Stimulated activated naive CD4-positive, alpha-beta T cell treated with Interleukin-2 at 50 U/mL for 16 hours (primary cell): ENCODE results near the gene TUBB2A.

Experiments used
- DNase-seq: peaks from one replicate; lab custom pipeline; 2025; lab: John Stamatoyannopoulos, UW

TUBB2A gene

DNA sequence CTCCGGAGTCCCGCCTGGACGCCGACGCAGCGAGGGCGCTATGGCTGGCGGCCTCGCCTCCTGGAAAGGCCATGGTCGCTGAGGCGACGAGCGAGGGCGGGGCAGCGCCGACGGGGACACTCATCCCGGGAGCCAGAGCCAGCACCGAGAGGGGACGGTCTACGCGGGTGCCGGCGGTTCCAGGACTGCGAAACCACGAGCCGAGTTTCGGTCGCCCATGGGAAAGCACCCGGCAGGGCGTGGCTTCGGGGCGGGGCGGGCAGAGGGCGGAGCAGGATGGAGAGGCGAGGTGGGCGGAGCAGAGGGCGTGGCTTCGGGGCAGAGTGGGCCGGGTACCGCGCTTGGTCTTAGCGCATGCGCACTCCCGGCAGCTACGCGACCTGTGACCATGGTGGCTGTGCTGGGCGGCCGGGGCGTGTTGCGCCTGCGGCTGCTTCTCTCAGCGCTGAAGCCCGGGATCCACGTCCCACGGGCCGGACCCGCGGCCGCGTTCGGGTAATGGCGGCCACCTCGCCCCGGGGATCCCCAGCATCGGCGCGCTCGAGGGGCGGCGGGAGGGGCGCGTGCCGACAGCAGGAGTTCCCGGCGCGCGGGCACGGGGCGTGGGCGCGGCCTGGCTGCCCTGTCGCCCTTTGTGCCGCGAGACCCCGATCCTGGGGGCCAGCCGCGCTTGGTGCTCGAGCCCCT lies 38.8 kb downstream of the TUBB2A start, which contains the start of gene BPHL:
Gene BPHL, plus strand, starts transcription at position 359 of the 687 bp plus-strand sequence. Its CDS starts 30 bp downstream, at position 389.
- peak; percentile 99 for DNase-seq

DNA sequence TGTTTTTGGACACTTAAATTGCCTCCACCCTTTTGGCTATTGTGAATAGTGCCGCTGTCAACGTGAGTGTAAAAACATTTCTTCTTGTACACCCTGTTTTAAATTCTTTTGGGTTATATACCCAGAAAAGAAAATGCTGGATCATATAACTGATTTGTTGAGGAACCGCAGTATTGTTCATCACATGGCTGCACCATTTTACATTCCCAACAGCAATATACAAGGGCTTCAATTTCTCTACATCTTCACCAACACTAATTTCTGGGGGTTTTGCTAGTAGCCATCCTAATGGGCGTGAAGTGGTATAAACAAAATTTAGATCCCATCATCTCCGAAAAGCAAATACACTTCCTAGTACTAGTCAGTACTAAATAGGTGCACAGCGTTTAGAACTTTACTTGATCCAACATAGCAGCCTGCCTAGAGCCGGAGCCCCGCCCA lies 39.4 kb downstream of the TUBB2A start:
- DNase-seq = no peak

DNA sequence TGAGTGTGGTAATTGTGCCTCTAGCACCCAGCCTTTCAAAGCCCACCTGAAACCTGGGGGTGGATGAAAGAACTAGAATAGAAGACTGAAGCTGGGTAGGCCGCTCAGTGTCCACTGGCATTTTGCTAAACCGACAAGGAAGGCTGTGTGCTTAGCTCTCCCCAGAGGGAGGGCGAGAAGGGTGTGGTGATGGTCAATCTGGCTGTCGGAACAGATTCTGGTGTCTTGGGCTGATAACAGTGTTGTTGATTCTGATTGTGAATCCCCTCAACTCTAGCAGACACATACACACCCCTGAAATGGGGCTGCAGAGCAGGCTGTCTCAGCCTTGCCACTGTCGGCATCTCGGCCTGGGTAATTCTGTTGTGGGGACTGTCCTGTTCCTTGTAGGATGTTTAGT lies 43.0 kb downstream of the TUBB2A start:
- DNase-seq = no peak

DNA sequence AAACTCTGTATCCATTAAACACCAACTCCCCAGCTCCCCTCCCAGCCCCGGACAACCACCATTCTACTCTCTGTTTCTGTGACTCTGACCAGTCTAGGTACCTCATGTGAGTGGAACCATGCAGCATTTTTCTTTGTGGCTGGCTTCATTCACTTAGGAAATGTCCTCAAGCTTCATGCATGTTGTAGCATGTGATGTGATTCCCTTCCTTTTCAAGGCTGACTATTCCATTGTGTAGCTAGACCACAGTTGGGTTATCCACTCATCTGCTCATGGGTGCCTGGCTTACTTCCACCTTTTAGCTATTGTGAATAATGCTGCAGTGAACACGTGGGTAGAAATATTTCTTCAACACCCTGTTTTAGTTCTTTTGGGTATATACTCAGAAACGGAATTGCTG lies 47.6 kb downstream of the TUBB2A start:
- DNase-seq = no peak

DNA sequence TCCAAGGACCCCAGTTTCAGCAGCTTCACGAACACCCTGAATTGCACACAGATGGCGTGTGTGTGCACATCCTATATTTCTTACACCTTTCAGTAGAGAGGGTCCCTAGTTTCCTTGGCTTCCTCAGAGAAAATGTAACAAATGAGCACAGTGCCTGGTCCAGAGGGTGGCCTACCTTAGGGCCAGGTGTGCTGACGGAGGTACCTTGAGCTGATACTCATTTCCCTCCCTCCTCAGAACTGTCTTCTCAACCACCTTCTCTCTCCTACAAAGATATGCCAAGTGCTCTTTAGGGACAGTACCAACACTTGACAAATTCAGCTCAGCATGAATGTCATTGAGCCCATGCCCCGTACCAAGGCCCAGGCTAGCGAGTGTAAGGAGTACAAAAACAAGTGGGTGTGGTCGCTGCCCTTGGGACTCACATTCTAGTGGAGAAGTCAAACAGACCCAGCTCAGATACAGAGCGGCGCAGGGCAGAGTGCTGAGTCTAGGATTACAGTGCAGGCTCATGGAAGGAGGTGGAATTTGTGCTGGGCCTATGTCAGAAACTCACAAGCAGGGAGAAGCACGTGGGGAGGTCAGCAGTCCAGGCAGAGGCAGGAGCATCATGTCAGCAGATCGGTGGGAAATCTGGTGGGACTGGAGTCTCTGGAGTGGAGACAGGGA lies 48.5 kb downstream of the TUBB2A start:
- no peak for DNase-seq
